CD4-positive, CD25-positive, alpha-beta regulatory T cell (primary cell): Measurements from ENCODE around the gene NECAB2. TPM values are rescaled to one million over a fixed set of nuclear protein-coding genes. Genes with fewer than 3 reads are reported as not detected.

Source experiments
- ATAC-seq, 2 donors: fragments of 150-1000 bp; cut with Tn5 transposase; one replicate each; pipeline ENCODE4 v1.10.0; 2021; ENCODE audit warnings: low read depth in 2 of 2, moderate number of reproducible peaks in 2 of 2, moderate library complexity in 1 of 2
- DNase-seq, 3 donors: peaks; one replicate each; pipeline versions ENCODE4 v3.0.0 to v3.0.0-alpha.2; 2012 to 2022; ENCODE audit warnings: mixed read lengths in 1 of 3
- H3K27ac ChIP-seq: one replicate; pipeline ENCODE4 v1.7.0; 2013; ENCODE audit warnings: mild to moderate bottlenecking, low read length; ENCODE audit not compliant: insufficient read depth, poor library complexity, severe bottlenecking
- H3K27me3 ChIP-seq: one replicate; pipeline ENCODE4 v1.7.0; 2013; ENCODE audit warnings: low read length; ENCODE audit not compliant: control insufficient read depth, insufficient read depth
- H3K36me3 ChIP-seq: one replicate; pipeline ENCODE4 v1.7.0; 2013; ENCODE audit warnings: mild to moderate bottlenecking, low read length, moderate library complexity; ENCODE audit not compliant: control insufficient read depth, insufficient read depth
- H3K4me1 ChIP-seq: 2 replicates; pipeline ENCODE4 v1.7.0; 2013; ENCODE audit warnings: mild to moderate bottlenecking, low read length; ENCODE audit not compliant: insufficient read depth, control insufficient read depth, poor library complexity, severe bottlenecking
- H3K4me3 ChIP-seq: one replicate; pipeline ENCODE4 v1.7.0; 2013; ENCODE audit warnings: low read depth, mild to moderate bottlenecking, low read length, moderate library complexity
- H3K9me3 ChIP-seq, 2 experiments: 1 replicate in 1 of 2; 2 replicates in 1 of 2; pipeline ENCODE4 v1.7.0; 2013; ENCODE audit warnings: low read length in 2 of 2, mild to moderate bottlenecking in 1 of 2, moderate library complexity in 1 of 2; ENCODE audit not compliant: control insufficient read depth in 2 of 2
- H3K27ac Mint-ChIP-seq, 3 donors: one replicate each; pipeline ENCODE4 v1.8.0; 2020 to 2022; ENCODE audit warnings: mild to moderate bottlenecking in 3 of 3, mixed read lengths in 3 of 3, moderate library complexity in 2 of 3
- H3K27me3 Mint-ChIP-seq: one replicate; pipeline ENCODE4 v1.8.0; 2022; ENCODE audit warnings: mild to moderate bottlenecking, mixed read lengths
- H3K36me3 Mint-ChIP-seq: one replicate; pipeline ENCODE4 v1.8.0; 2020; ENCODE audit warnings: mixed read lengths
- H3K4me1 Mint-ChIP-seq, 4 donors: one replicate each; pipeline ENCODE4 v1.8.0; 2020 to 2022; ENCODE audit warnings: mixed read lengths in 4 of 4, mild to moderate bottlenecking in 1 of 4
- H3K4me3 Mint-ChIP-seq, 4 donors: one replicate each; pipeline ENCODE4 v1.8.0; 2020 to 2022; ENCODE audit warnings: mild to moderate bottlenecking in 4 of 4, mixed read lengths in 4 of 4, moderate library complexity in 3 of 4
- H3K9me3 Mint-ChIP-seq, 7 donors: one replicate each; pipeline ENCODE4 v1.8.0; 2020 to 2022; ENCODE audit warnings: mixed read lengths in 7 of 7, mild to moderate bottlenecking in 3 of 7, moderate library complexity in 2 of 7
- polyA plus RNA-seq, 4 donors: library from polyadenylated mRNA; unstranded; fragments of 300-500 nt; fragmentation: Illumina TruSeq; gene quantifications; one replicate each; pipeline ENCODE4 v1.2.3, GENCODE V29; 2021
- total RNA-seq: library from RNA; stranded (reverse); gene quantifications from one replicate; pipeline ENCODE4 v1.2.3, GENCODE V29; 2022

Gene NECAB2
- total and polyA plus RNA-seq, 5 donors from 2014 or later, result not detected

DNA sequence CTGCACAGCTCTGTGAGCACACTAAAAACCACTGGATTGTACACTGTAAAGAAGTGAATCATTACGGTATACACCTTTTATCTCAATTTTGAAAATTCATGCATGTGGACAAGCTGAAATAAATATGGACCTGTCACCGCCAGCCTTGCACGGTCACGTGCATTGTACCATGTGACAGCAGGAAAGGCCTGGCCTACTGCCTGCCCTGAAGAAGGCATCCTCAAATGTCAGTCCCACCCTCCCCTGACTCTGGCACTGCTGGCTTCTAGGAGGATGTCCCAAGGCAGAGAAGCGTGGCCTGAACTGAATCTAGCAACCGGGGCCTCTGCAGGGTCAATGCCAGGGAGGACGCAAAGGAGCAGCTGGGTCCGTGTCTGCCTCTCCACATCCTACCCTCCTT, 39.9 kb downstream of the NECAB2 start:
- peaks cover 16% of the 10 kb centered on the region for H3K27me3 Mint-ChIP-seq
- no peak for ATAC-seq

DNA sequence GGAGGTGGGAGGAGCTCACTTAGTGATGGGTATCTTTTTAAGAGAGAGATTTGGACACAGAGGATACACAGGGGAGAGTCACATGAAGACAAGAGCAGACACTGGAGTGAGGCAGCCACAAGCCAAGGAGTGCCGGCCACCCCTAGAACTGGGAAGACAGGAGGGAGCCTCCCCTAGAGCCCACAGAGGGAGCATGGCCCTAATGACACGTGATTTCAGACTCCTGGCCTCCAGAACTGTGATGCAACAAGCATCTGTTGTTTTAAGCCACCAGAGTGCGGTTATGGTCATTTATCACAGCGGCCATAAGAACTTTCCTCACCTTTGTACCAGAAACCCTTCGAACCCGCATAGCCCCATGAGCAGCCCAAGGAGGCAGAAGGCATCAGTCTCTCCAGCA, 41.2 kb downstream of the NECAB2 start:
- Histone ChIP-seq H3K4me3 (no peak overlapping the region), H3K4me1 (no peaks in the 10 kb centered on the region), H3K27me3 (no peaks in the 10 kb centered on the region), H3K27ac (no peak overlapping the region), H3K36me3 (no peaks in the 10 kb centered on the region), H3K9me3 (peaks cover 0 to 4% of the 10 kb centered on the region in 2 experiments)
- Mint-ChIP-seq H3K4me1 (peaks cover 0 to 3% (median under 1%) of the 10 kb centered on the region in 4 donors), H3K9me3 (peaks cover 0 to 3% (median 0%) of the 10 kb centered on the region in 7 donors), H3K36me3 (no peaks in the 10 kb centered on the region), H3K4me3 (no peak overlapping the region), H3K27me3 (peaks cover 12% of the 10 kb centered on the region), H3K27ac (no peak overlapping the region)
- ATAC-seq (no peak), DNase-seq (no peak)

More for the DNA sequence above, 39.9 kb downstream of the NECAB2 start:
- H3K4me3 ChIP-seq, result no peak overlapping the region
- no peaks in the 10 kb centered on the region for H3K36me3 Mint-ChIP-seq
- H3K9me3 ChIP-seq, result no peaks in the 10 kb centered on the region
- no peaks in the 10 kb centered on the region for H3K4me1 ChIP-seq
- no peaks in the 10 kb centered on the region for H3K36me3 ChIP-seq
- H3K4me3 Mint-ChIP-seq, result no peak overlapping the region
- no peaks in the 10 kb centered on the region for H3K4me1 Mint-ChIP-seq
- peaks cover 0 to 3% (median 0%) of the 10 kb centered on the region in 7 donors for H3K9me3 Mint-ChIP-seq
- H3K27me3 ChIP-seq, result no peaks in the 10 kb centered on the region
- no peak overlapping the region for H3K27ac ChIP-seq
- no peak overlapping the region for H3K27ac Mint-ChIP-seq
- no peak for DNase-seq

DNA sequence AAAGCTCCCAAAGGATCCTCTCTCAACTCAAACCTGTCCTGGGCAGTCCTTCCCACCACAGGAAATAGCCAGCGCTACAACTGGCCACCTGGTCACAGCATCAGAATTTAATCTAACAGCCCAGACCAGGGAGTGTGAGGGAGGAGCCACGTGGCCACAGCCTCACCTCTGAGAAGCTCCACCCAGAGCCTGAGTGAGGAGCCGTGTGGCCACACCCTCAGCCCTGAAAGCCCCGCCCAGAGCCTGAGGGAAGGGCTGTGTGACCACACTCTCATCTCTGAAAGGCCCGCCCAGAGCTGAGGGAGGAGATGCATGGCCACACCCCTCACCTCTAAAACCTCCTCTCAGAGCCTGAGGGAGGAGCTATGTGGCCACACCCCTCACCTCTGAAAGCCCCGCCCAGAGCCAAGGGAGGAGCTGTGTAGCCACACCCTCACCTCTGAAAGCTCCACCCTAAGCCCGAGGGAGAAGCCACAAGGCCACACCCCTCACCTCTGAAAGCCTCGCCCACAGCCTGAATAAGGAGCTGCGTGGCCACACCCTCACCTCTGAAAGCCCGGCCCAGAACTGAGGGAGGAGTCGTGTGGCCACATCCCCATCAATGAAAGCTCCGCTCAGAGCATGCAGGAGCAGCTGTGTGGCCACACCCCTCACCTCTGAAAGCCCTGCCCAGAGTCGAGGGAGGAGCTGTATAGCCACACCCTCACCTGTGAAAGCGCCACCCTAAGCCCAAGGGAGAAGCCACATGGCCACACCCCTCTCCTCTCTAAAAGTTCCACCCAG, 45.9 kb downstream of the NECAB2 start:
- Histone ChIP-seq H3K9me3 (peaks cover 0 to 4% of the 10 kb centered on the region in 2 experiments), H3K4me3 (no peak overlapping the region), H3K27me3 (no peaks in the 10 kb centered on the region), H3K4me1 (no peaks in the 10 kb centered on the region), H3K36me3 (no peaks in the 10 kb centered on the region), H3K27ac (no peak overlapping the region)
- peaks cover 4% of the 10 kb centered on the region for H3K27me3 Mint-ChIP-seq
- peak; percentile 22 to 64 (median 29) for DNase-seq
- peak; percentile 49 to 64 for ATAC-seq
- peaks cover 0 to 10% (median 4%) of the 10 kb centered on the region in 4 donors for H3K4me1 Mint-ChIP-seq
- no peaks in the 10 kb centered on the region for H3K36me3 Mint-ChIP-seq
- H3K9me3 Mint-ChIP-seq, result peaks cover 0 to 3% (median 0%) of the 10 kb centered on the region in 7 donors
- H3K4me3 Mint-ChIP-seq, result peak overlapping the region in 1 of 4 donors; percentile 24
- no peak overlapping the region for H3K27ac Mint-ChIP-seq

DNA sequence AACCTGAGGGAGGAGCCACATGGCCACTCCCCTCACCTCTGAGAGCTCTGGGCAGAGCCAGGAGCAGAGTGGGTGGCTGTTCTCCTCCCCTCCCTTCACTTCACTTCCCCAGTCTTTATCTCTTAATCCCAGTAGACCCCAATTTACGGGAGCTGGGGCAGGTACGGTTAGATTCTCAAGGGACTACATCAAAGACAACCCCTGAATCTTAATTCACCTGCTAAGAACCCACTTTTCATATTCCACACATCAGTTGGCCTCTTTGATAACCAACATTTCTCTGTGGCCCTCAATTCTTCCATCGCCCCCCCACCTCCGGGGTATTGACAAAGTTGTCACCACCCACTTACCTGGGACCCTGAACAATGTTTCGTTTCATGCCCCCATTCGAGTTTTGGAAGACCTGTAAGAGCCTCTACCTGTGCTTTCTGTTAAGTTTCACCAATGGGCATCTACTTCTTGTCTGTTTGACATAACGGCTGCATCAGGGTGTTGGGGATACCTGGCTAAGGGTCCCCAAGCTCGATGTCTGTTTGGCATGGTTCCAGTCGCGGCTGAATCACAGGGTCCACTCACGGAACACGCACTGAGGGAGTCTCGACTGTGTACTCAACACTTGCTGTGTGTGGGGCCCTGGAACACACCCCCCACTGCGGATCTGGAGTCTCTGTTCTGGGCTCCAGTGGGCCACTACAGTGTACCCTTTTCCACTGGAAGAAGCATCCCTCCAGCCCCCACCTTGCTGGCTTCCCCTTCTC, 46.7 kb downstream of the NECAB2 start:
- H3K27me3 Mint-ChIP-seq, result peaks cover 4% of the 10 kb centered on the region
- peak overlapping the region in 1 of 4 donors; percentile 24 for H3K4me3 Mint-ChIP-seq
- DNase-seq (no peak), ATAC-seq (no peak)
- no peaks in the 10 kb centered on the region for H3K36me3 Mint-ChIP-seq
- Histone ChIP-seq H3K27ac (no peak overlapping the region), H3K36me3 (no peaks in the 10 kb centered on the region), H3K27me3 (no peaks in the 10 kb centered on the region), H3K4me1 (no peaks in the 10 kb centered on the region), H3K9me3 (peaks cover 2 to 4% of the 10 kb centered on the region in 2 experiments), H3K4me3 (no peak overlapping the region)
- no peak overlapping the region for H3K27ac Mint-ChIP-seq
- H3K9me3 Mint-ChIP-seq, result peaks cover 0 to 3% (median 0%) of the 10 kb centered on the region in 7 donors
- H3K4me1 Mint-ChIP-seq, result peaks cover 0 to 10% (median 4%) of the 10 kb centered on the region in 4 donors

DNA sequence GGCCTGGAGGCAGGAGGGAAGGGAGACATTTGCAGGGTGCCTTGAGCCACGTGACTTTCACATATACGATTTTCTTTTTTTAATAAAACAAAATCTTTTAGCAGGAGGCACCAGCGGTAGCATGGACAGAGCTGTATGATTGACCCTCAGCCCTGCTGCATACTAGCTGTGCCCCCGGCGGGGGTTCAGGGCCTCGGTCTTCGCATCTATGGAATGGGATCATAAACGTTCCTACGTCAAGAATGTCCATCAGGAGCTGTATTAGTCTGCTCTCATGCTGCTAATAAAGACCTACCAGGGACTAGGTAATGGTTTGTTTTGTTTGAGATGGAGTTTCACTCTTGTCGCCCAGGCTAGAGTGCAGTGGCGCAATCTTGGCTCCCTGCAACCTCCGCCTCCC, 47.4 kb downstream of the NECAB2 start:
- no peak for DNase-seq

DNA sequence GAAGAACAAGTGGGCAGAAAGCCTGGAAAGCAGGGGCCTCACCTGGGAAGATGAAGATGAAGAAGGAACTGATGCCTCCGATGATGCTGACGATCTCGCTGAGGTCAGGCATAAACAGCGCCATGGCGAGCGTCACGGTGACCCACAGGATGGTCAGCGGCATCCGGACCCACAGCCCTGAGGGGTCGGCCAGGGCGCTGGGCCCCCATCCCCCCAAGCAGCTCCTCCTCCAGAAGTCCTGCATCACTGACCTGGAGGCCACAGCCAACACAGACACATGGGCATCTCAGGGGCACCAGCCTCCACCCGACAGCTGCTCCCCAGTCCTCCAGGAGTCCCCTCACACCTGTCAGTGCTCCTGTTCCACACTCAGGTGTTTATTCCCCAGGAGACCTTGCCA, 48.4 kb downstream of the NECAB2 start:
- H3K9me3 Mint-ChIP-seq, result peaks cover 0 to 9% (median 2%) of the 10 kb centered on the region in 7 donors
- no peak overlapping the region for H3K27ac Mint-ChIP-seq
- peaks cover 2% of the 10 kb centered on the region for H3K36me3 Mint-ChIP-seq

More for the DNA sequence above, 47.4 kb downstream of the NECAB2 start:
- Mint-ChIP-seq H3K27me3 (peaks cover 4% of the 10 kb centered on the region), H3K4me3 (no peak overlapping the region), H3K4me1 (peaks cover 0 to 10% (median 4%) of the 10 kb centered on the region in 4 donors), H3K36me3 (no peaks in the 10 kb centered on the region), H3K27ac (no peak overlapping the region), H3K9me3 (peaks cover 0 to 3% (median 0%) of the 10 kb centered on the region in 7 donors)
- H3K4me3 ChIP-seq, result no peak overlapping the region
- no peak for ATAC-seq
- no peaks in the 10 kb centered on the region for H3K36me3 ChIP-seq
- H3K4me1 ChIP-seq, result no peaks in the 10 kb centered on the region
- H3K27ac ChIP-seq, result no peak overlapping the region
- no peaks in the 10 kb centered on the region for H3K27me3 ChIP-seq
- H3K9me3 ChIP-seq, result peaks cover 2 to 4% of the 10 kb centered on the region in 2 experiments

DNA sequence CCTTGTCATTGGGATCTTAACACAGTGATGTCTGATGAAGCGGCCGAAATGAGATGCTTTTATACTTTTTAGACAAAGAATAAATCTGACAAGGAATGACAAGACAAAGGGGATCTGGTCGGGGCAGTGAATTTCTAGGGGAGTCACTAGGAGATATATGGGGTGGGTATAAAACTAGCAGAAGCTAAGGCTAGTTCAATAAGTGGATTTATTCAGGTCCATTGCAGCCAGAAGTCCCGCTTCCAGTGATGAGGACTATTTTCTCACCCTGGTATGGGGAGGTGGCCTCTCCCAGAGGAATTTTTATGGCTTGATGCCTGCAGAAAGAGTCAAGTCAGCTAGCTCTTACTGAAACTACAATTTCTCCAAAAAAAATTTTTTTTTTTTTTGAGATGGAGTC, 50.7 kb downstream of the NECAB2 start:
- H3K27ac Mint-ChIP-seq, result no peak overlapping the region
- peaks cover 7% of the 10 kb centered on the region for H3K27me3 Mint-ChIP-seq
- ATAC-seq (no peak), DNase-seq (no peak)
- Histone ChIP-seq H3K36me3 (no peaks in the 10 kb centered on the region), H3K9me3 (peaks cover 2 to 21% of the 10 kb centered on the region in 2 experiments), H3K4me3 (no peak overlapping the region), H3K27ac (no peak overlapping the region), H3K4me1 (no peaks in the 10 kb centered on the region), H3K27me3 (no peaks in the 10 kb centered on the region)
- peaks cover 0 to 10% (median 4%) of the 10 kb centered on the region in 4 donors for H3K4me1 Mint-ChIP-seq
- peaks cover 3% of the 10 kb centered on the region for H3K36me3 Mint-ChIP-seq
- H3K9me3 Mint-ChIP-seq, result peaks cover 0 to 12% (median 6%) of the 10 kb centered on the region in 7 donors
- H3K4me3 Mint-ChIP-seq, result no peak overlapping the region

More for the DNA sequence above, 48.4 kb downstream of the NECAB2 start:
- no peak for DNase-seq
- Histone ChIP-seq H3K4me1 (no peaks in the 10 kb centered on the region), H3K27ac (no peak overlapping the region), H3K27me3 (no peaks in the 10 kb centered on the region), H3K9me3 (peaks cover 2 to 15% of the 10 kb centered on the region in 2 experiments), H3K4me3 (no peak overlapping the region), H3K36me3 (no peaks in the 10 kb centered on the region)
- peaks cover 4% of the 10 kb centered on the region for H3K27me3 Mint-ChIP-seq
- H3K4me1 Mint-ChIP-seq, result peaks cover 0 to 10% (median 4%) of the 10 kb centered on the region in 4 donors
- no peak overlapping the region for H3K4me3 Mint-ChIP-seq
- ATAC-seq, result no peak
